ENCODE data around the gene MYO18A. TPM values are rescaled to one million over a fixed set of nuclear protein-coding genes. Genes with fewer than 3 reads are reported as not detected.

The MYO18A gene
- total and polyA plus RNA-seq, 11 donors = 83.5 to 340 (median 300) TPM

DNA sequence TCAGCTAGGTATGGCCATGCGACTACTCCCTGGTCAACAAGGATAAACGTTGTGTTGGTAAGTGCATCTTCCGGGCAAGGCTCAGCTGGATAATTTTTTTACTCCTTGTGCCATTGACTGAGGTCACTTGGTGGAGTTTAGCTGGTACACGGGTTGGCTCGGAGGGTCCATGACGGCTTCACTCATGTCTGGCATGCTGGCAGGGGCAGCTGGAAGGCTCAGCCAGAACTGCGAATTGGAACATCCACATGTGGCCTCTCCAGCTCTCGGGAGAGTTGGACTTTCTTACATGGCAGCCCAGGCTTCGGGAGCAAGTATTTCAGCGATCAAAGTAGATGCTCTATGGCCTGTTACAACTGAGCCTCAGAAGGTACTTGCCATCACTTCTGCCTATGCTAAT, 35.0 kb upstream of the MYO18A start:
- intact Hi-C loops (cut with DNase I) = loop anchor here in 5 of 10 donors (5.0 kb wide), 4 partner anchors 33 to 93 kb away; partner anchors contain the start of gene MYO18A (in 4 of the 5)
- Histone ChIP-seq H3K36me3 (no peaks in the 10 kb centered on the region), H3K27ac (no peak overlapping the region), H3K4me1 (peaks cover 0 to 10% (median 5%) of the 10 kb centered on the region in 12 donors), H3K9me3 (no peaks in the 10 kb centered on the region), H3K27me3 (no peaks in the 10 kb centered on the region), H3K4me3 (no peak overlapping the region)
- 85 to 94% (median 88%) methylated on average over 10 of the region's 10 CpGs for WGBS, 4 donors
- DNase-seq (no peak), ATAC-seq (no peak)
- no peak for TF ChIP-seq POLR2A (IDR thresholded peaks at IDR 0.05)
- TF ChIP-seq, protein P1, sequence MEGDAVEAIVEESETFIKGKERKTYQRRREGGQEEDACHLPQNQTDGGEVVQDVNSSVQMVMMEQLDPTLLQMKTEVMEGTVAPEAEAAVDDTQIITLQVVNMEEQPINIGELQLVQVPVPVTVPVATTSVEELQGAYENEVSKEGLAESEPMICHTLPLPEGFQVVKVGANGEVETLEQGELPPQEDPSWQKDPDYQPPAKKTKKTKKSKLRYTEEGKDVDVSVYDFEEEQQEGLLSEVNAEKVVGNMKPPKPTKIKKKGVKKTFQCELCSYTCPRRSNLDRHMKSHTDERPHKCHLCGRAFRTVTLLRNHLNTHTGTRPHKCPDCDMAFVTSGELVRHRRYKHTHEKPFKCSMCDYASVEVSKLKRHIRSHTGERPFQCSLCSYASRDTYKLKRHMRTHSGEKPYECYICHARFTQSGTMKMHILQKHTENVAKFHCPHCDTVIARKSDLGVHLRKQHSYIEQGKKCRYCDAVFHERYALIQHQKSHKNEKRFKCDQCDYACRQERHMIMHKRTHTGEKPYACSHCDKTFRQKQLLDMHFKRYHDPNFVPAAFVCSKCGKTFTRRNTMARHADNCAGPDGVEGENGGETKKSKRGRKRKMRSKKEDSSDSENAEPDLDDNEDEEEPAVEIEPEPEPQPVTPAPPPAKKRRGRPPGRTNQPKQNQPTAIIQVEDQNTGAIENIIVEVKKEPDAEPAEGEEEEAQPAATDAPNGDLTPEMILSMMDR (IDR thresholded peaks at IDR 0.05) = no peak

DNA sequence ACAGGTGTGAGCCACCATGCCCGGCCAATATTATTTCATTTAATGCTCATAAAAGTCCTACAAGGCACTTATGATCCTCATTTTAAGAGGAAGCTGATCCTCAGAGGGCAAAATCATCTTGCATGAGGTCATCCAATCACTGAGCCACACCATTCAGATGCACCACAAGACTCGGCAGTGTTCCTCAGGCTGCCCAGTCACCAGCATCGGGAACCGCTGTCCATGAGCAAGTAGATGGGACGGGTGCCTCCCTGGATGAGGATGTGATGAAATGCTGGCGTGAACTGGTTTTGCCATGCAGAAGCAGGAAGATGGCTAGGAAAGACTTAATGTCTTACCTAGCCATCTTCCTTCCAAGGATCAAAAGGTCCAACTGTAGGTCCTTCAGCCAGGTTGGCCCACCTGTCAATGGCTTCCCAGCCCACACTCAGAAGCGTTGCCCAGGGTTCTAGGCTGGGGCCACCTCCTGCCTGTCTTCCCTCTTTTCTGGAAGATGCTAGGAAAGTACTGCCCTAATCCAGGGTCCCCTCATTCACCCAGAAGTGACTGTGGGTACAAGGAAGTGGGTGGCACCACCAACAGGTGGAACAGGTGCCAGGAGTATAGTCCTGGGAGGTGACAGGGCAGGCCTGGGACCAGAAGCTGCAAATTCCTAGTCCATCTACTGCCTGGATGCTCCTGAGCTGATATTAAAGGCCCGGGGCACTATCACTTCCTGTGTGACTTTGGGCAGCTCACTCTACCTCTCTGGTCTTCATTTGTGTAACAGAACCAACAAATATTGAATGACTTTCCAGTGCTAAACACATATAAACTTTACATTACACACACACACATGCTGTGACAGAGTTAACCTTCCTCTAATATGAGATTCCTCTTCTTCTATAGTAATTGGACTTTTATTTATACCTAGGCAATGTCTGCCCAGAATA, 34.3 kb upstream of the MYO18A start:
- ATAC-seq (peak in 1 of 4 donors; percentile 26), DNase-seq (no peak)
- whole genome bisulfite sequencing, 4 donors = 84 to 95% (median 88%) methylated on average over 8 of the region's 8 CpGs
- TF ChIP-seq, protein P1 (IDR thresholded peaks at IDR 0.05) = no peak
- Histone ChIP-seq H3K4me1 (peaks cover 0 to 6% (median 4%) of the 10 kb centered on the region in 12 donors), H3K27me3 (no peaks in the 10 kb centered on the region), H3K9me3 (no peaks in the 10 kb centered on the region), H3K27ac (no peak overlapping the region), H3K4me3 (no peak overlapping the region), H3K36me3 (no peaks in the 10 kb centered on the region)
- intact Hi-C loops (cut with DNase I) = loop anchor here in 5 of 10 donors (5.0 kb wide), 4 partner anchors 32 to 92 kb away; partner anchors contain the start of gene MYO18A (in 4 of the 5)

DNA sequence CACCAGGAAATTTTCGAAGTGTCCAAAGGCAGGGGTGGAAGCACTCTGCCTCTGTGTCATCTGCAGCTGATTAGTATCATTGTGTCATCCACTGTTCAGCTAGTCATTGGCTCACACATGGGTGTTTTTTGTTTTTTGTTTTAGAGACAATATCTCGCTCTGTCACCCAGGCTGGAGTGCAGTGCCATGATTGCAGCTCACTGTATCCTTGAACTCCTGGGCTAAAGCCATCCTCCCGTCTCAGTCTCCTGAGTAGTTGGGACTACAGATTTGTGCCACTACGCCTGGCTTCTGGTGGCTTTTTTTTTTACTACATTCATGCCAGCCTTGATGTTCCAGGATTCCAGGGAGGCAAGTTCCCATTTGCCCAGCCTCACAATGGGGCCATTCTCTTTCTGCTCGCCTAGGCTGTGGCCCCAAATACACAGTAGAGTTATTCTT, 32.5 kb upstream of the MYO18A start:
- Histone ChIP-seq H3K4me3 (no peak overlapping the region), H3K9me3 (no peaks in the 10 kb centered on the region), H3K27ac (no peak overlapping the region), H3K4me1 (no peaks in the 10 kb centered on the region), H3K27me3 (no peaks in the 10 kb centered on the region), H3K36me3 (no peaks in the 10 kb centered on the region)
- intact Hi-C loops (cut with DNase I) = no loop called here
- DNase-seq = no peak
- ATAC-seq = no peak
- 78 to 90% (median 84%) methylated on average over 5 of the region's 5 CpGs for WGBS, 4 donors
- TF ChIP-seq, protein P1 (IDR thresholded peaks at IDR 0.05) = no peak
- TF ChIP-seq POLR2A (IDR thresholded peaks at IDR 0.05) = no peak

DNA sequence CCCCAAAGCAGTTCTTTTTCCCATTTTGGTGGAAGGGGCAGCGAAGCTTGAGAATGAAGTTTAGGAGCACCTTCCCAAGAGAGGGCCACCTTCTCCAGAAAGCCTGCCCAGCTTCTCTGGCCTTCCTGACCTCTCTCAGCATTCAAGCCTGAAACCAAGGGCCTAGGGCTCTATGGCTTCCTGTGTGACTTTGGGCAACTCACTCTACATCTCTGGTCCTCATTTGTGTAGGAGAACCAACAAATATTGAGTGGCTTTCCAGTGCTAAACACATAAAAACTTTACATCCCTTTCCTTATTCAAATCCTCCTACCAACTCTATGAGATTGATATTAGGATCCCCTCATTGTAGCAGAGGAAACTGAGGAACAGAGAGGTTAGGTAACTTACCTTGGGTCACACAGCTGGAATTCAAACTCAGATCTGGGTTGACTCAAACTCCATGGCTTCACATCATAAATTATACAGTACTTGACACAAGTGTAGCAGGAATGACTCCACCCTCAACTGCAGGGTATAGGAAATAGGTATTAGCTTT, 32.0 kb upstream of the MYO18A start:
- Histone ChIP-seq H3K9me3 (no peaks in the 10 kb centered on the region), H3K36me3 (no peaks in the 10 kb centered on the region), H3K4me3 (no peak overlapping the region), H3K4me1 (no peaks in the 10 kb centered on the region), H3K27me3 (no peaks in the 10 kb centered on the region), H3K27ac (no peak overlapping the region)
- no peak for ATAC-seq
- 93 to 100% (median 98%) methylated on average over 1 of the region's 1 CpG for WGBS, 4 donors
- no peak for DNase-seq
- intact Hi-C loops (cut with DNase I) = no loop called here
- TF ChIP-seq POLR2A (IDR thresholded peaks at IDR 0.05) = no peak
- TF ChIP-seq, protein P1 (IDR thresholded peaks at IDR 0.05) = no peak
